NCI-H2171 treated with DMSO at 0.1 percent for 48 hours (cell line): ENCODE results near the gene SLCO3A1.

ENCODE experiments used
- DNase-seq: peaks from one replicate; lab custom pipeline; 2025; lab: John Stamatoyannopoulos, UW

Gene SLCO3A1

DNA sequence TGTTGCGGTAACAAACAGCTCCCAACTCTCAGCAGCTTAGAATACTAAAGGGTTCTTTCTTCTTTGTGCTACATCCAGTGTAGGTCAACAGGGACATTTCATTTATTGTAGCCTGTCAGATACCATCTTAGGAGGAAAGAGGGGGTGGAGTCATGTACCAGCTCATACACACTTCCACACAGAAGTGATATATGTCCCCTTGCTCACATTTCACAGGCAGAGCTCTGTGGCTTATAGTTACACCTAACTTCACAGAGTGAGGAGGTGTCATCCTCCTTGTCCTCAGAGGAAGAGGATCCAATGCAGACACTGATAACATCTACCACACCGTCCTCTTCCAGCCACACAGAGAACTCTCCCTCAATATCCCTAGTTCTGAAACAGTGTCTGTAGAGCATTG is 247.2 kb downstream of the SLCO3A1 start:
- DNase-seq = no peak

DNA sequence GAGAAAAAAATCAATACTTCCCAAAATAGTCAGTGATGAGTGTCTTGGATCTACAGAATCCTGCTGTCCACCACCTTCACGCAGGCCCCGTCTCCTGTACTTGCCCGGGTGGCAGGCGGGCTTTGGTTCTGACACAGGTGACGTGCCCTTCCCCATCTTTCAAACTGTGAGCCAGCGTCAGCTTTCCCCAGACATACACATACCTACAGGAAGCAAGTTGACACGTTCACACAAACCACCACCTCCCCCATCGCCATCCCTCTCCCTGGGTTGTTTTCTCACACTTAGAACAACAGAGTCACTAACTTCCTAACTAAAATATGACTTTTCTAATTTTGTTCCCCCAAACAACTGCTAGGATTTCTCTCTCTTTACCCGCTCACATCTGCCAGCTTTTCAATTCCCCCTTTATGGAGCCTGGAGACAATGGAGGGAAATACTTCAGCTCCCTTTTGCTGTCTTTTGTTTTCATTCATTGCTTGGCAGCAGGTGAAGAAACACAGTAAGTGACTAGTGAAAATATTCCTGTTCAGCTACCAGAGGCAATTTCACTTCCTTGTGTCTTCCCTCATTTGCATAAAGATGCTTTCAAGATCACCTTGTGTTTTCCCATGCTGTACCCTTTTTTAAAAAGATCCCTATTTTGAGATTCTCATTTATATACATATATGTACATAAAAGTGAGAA is 248.3 kb downstream of the SLCO3A1 start:
- DNase-seq = no peak

DNA sequence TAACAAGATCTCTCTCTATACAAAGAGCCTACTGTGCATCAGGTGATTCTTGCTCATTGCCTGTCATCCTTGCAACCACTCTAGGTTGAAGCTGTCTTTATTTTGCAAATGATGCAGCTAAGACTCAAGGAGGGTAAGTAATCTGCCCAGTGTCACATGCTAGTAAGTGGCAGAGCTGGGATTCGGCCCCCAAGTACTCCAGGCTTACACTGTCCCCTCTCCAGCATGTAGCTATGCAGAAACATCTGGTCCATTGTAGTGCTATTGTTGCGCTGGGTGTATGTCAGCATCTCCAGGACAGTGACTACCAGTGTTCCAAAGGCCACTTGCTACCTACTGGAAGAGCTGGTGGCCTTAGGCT is 248.9 kb downstream of the SLCO3A1 start:
- no peak for DNase-seq

DNA sequence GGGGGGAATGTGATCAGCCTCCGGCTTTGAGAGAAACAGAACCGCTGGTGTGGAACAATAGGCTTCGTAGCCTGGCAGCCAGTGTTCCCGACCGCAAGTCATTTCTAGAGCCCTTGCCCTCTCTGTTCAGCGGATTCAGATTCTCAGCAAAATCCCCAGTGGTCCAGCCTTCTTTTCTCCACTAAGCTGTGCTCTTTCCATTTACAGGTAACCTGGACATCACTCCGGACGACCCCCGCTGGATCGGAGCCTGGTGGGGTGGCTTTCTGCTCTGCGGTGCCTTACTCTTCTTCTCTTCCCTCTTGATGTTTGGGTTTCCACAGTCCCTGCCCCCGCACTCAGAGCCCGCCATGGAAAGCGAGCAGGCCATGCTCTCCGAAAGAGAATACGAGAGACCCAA is 250.6 kb downstream of the SLCO3A1 start:
- DNase-seq = peak; percentile 11

DNA sequence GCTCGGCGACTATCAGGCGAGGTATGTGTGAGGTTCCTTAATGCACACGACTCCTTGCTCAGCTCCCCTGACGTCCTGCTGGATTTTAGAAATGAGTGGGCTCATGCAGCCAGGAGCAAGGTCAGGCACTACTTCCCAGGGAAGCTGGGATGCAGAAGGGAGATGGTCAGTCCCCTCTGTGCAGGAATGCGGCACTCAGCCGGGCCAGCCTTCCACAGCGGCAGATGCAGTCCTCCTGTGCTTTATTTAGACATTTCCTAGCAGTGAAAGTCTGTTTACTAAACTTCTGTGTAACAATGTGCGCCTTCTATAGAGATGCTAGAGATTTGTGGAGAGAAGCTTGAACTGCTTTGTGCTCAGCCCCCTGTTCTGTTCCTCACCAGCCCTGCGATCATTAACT is 252.1 kb downstream of the SLCO3A1 start:
- DNase-seq = no peak

DNA sequence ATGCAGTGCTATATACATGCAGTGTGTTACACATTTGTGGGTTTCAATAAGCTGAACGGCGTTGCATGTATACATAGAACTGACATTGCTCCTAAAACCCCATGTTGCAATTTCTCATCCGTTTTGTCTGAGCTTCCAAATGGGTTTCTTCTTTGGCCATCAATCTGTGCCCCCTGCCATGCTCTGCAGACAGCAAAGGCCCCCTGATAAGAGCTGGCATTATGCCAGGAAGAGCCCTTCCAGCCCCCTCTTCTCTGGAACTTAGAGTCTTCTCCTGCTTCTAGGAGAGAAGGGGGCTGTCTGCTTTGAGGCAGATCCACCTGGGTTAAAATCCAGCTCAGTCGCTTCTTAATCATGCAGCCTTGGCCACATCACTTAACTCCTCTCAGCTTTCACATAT is 254.0 kb downstream of the SLCO3A1 start:
- DNase-seq = no peak

DNA sequence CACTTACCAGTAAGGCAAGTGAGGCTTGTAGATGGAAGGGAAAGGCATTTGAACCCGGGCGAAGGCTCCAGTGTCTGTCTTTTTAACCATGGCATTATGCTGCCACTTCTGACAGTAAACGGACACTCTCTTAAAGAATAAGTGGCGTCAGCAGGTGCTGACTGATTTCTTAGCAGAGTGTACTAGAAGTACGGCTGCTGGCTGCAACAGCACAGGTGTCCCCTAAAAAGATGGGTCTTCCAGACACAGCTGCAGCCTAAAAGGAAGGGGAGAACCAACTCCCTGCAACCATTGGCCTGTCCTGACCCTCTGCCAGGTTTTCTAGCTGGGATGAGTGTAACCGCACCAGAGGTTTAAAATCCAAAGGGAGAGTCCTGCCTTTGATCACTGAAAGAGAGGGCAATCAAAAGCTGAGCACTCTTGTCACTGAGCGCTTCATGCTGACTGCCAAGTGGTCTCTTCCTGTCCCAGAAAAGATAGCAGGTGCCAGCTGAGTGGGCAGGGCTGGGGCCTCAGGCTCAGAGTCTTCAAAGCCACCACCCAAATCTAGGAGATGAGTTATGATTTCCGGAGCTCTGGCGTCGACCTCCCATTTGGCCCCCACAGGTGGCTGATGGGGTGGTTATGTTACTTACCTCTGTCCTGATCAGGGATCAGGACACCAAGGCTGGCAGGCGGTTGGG is 255.8 kb downstream of the SLCO3A1 start:
- no peak for DNase-seq

DNA sequence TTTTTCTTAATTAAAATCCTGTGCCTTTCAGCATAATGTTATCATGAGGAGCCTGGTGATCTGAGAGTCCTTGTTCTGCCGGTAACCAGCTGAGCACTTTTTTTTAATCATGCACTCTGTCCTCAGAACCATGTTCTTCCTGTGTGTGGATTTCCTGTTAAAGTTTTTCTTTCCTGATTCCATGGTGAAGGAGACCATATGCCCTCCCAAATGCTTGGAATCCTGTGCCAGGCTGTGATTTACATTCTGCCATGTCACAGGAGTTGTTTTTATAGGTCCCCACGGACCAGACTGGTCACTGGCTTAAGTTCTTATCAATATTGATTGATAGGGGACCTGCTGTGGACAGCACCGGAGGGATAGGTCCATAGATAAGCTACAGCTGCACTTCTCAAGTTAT is 257.8 kb downstream of the SLCO3A1 start:
- DNase-seq = no peak

DNA sequence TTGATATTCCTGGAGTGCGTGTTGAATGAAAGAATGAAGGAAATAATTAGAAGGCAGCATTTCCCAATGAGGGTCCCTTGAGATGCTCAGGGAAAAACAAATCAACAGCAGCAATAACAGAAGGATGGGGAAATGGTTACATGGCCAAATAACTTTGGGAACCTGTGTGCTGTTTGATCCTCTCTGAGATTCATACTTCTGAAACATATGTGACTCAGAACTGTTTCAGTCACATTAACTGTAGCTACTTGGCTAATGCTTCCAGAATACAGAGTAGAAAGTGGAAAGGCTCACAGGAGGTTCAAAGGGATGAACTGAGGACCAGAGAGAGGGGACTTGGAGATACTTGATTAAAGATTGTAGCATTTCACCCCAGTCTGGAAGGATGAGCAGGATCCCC is 258.2 kb downstream of the SLCO3A1 start:
- DNase-seq = no peak

DNA sequence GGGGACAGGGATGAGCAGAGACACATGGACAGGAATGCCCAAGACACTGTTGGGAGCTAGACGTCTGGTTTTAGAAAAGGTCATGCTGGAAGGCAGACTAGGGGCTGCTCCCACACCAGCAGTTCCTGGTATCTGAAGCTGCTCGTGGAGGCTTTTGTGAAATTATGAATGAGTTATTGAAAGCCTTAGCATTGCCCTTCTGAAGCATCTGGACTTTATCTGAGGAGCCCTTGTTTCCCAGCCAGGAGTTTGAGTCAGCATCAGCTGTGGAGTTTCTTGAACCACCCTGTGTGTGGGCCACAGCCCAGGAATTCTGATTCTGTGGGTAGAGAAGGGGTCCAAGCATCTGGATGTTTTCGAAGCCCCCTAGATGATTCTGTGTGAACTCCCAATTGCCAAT is 258.7 kb downstream of the SLCO3A1 start:
- DNase-seq = no peak

DNA sequence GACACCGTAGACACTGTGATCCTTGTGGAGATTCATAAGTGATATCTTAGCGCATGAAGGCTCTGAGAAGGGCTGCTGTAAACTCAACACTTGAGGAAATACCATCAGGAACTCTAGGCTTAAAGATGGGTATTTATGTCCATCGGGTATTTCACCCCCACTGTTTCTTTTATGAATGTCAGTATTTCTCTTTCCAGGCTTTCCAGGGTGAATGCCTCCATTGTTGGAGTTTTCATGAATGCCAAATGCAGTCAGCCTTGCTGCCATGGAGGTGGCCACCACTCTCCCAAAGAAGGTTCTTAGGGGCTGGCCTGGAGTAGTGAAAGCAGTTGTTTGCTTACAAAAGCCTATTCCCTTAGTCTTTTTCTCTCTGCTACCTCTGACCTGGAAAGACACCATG is 259.2 kb downstream of the SLCO3A1 start:
- no peak for DNase-seq

DNA sequence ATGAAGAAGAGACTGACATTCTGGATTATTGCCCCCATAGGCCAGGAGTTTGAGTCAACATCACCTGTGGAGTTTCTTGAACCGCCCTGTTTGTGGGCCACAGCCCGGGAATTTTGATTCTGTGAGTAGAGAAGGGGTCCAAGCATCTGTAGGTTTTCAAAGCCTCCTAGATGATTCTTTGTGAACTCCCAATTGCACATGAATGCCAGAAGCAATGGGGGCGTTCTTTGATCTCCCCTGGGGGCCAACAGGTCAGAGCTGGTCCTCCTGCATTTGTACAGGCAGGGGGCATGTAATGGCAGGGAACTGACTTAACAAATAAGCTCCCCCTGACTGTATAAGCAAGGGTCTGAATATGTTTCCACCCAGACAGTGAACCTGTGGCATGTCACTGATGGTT is 260.3 kb downstream of the SLCO3A1 start:
- no peak for DNase-seq

DNA sequence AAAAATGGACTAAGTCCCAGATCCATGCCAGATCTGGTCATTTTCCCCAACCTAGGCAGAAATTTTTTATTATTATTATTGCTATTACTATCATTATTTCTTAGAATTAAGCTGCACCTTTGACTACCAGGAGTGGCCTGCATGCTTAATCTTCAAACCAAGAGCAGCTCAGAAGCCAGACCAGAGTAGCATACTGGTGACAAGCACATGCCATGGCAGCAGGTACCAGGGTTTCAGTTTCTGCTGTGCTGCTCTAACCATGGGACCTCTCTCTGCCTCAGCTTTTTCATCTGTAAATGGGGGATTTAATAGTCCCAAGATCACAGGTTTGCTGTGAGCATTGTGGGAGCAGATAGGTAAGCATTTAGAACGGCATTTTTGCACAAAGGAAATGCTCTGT is 262.3 kb downstream of the SLCO3A1 start:
- no peak for DNase-seq

DNA sequence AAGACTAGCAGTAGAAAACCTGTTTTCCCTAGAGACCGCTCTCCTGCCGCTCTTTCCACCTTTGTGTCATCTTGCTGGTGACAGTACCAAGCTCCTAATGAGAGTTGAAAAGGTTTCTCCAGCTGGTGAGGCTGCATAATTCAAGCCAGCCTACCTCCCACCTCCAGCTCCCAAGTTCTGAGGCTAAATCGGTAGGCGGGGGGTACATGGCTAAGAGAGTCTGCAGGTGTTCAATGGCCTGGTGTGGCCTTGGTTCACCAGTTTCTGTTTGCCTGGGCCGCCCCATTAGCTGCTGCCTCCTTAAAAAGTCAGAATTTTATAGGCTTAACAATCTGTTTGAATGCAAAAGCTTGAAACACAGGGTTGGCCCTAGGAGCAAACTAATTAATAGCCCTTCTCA is 262.8 kb downstream of the SLCO3A1 start:
- no peak for DNase-seq

DNA sequence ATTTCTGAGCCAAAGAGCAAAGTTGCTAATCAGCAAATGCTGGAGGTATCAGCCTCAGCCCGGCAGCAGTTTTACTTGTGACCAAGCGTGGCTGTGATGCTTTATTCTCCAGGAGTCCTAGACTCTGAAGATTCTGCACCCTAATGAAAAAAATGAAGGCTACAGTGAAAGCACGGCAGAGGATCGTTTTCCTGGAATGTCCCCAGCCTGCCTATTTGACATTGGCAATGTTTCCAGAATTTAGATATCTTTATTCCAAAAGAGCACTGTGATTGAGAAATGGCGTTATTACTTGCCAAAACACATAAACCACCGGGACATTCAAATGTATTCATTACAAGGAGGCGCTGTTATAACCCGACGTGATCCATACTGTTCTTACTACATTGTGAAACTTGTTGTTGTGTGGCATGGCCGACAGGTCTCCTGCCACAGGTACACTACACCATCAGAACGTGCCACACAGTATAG is 263.8 kb downstream of the SLCO3A1 start:
- DNase-seq = no peak

DNA sequence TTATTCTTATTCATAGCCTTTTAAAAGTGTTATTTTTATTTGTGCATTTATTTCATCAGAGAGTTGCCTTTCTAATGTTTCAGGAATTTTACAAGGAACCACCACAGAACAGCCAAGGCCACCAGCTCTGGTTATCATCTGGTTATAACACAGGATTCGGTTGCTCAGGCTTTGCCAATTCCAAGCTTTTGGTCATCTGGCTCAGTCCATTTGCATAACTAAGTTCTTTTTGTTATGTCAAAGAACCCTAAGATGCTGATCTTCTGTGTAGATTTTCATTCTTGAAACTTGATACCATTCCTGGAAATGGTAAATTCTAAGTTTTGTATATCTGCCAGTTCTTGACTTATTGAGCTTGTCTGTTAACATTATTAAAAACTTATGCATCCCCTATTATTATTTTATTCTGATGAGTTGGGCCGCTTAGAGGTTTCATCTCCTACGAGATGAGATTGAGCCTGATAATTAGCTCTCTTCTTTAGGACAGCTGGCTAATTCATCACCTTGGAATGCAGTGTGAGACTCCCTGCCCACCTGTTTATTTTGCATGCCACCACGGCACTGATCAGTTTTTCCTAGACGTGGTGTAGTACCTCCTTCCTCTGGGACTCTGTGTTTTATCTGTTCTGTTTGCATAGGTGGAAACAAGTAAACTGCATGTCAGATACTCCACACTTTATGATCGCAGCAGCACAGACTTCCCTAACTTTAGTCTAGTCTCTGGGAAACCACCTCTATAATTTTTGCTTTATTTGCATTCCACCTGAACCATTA is 264.8 kb downstream of the SLCO3A1 start:
- DNase-seq = no peak

DNA sequence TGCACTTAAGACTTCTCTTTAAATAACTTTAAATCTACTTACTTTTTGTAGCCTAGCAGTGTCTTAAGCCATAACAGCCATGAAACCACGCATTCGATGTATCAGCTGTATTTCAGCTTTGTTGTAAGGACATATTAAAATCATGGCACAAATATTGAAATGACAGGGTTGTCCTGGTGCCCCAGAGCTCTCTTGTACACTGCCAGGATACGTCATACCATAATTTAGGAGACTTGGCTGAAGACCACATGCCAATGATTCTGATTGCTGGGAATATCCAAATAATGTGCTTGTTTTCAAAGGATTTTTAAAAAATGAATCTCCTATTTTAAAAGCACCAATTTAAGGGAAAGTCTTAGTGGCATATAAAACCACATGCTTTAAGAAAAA is 265.4 kb downstream of the SLCO3A1 start:
- no peak for DNase-seq

DNA sequence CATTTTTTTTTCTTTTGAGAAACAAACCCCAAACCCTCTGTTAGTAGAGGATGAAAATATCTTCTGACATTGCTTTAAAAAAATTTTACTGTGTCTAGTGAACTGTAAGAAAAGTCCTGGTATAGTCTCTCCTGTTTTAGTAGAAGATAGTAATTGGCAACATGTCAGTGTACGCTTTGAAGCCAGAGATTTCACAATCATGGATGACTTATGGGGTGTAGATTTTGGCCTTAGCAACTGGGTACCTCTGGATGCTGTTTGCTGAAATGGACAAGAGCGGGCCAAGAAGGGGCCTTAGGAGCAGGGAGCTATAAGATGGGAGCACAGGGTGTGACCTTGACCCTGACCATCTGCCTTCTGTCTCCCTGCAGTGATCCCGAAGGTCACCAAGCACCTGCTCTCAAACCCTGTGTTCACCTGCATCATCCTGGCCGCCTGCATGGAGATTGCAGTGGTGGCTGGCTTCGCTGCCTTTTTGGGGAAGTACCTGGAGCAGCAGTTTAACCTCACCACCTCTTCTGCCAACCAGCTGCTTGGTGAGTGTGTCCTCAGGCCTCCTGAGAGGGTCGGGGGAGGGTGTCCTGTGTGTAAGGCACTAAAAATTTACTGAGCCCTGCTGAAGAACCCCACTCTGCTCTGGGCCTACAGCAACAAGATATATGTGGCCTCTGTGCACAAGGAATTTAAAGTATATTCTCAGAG is 266.7 kb downstream of the SLCO3A1 start:
- no peak for DNase-seq

DNA sequence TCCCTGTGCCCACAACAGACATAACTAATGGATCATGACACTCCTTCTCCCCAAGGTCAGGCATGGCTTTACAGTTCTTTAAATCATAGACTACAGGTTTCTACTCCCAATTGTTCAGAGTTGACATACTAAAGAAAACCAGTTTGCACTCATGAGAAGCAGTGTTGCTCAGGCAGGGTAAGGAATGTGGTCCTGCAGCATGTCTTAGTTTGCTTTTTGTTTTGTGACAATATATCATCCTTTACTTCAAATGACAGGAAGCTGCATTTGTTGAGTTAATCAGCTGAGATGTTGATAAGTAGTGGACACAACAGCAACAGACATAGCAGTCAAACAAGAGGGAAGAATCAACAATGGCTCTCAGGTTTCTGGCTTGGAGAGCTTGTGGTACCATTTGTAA is 267.5 kb downstream of the SLCO3A1 start:
- DNase-seq = no peak

DNA sequence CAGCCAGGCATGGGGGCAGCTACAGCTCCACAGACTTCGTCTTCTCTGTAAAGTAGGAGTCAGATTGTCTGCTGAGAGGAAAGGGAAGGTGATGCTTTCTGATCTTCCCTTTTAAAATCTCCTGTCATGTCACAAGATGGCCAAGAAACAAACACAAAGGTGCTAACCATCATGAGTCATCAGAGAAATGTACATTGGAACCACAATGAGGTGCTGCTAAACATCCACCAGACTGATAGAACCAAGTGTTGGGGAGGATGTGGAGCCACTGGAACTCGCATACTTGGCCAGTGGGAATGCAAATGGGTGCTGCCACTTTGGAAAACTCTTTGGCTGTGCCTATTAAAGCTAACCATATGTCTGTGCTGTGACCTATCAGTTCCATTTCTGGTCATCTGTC is 268.8 kb downstream of the SLCO3A1 start:
- no peak for DNase-seq

DNA sequence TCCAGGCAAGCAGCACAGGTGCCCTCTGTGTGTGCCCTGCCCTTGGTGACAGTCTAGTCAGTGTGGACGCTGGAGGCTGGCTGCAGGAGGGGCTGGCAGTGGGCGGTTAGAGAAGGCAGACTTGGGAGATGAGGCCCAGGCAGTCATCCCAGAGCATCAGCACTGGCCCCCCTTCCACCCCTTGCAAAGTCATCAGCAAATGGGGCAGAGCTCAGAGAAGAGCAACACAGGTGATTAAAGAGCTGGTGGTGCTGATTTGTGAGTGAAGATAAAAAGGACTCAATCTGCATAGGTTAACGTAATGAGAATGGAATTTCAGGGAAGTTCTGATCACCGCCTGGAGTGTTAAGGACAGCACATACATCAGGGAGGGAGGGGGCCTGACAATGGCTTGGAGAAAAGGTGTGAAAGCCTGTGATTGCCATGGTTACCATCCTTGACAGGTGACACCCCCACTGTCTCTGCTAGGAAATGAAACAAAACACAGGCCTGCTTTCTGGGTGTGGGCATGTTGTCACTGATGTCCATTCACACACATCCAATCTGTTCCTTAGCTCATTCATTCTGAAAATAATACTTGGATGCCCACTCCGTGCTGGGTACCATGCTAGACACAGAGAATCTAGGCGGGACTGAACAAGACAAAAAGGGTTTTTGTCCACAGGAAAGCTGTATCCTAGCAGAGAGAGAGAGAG is 270.6 kb downstream of the SLCO3A1 start:
- no peak for DNase-seq

DNA sequence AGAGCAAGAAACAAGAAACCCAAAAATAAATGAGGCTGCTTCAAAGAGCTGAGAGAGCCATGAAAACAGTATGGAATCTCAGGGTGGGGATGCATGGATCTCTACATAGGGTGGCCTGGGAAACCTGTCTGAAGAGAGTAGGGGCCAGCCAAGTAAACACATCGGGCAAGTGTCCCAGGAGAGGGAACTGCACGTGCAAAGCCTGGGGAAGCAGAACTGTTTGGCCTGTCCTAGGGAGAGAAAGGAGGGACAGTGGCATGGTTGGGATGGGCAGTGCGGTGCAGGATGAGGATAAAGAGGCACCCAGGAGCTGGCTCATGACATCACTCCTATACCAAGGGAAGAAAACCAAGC is 271.1 kb downstream of the SLCO3A1 start:
- DNase-seq = no peak
